ENCODE results near the gene ADIRF.

Gene ADIRF

GRCh38 chr10:86961481-86962091 is 6.7 kb upstream of the ADIRF start:
- no peaks in the 10 kb centered on the region for H3K36me3 Mint-ChIP-seq
- ATAC-seq (ENCODE audit: low read depth) (no peak), DNase-seq (ENCODE audit: low spot score in 2 of 2) (no peak)
- H3K27ac Mint-ChIP-seq, result no peak overlapping the region
- H3K27me3 Mint-ChIP-seq, result peaks cover 8% of the 10 kb centered on the region
- H3K9me3 Mint-ChIP-seq, result no peaks in the 10 kb centered on the region
- peaks cover 13% of the 10 kb centered on the region for H3K4me1 Mint-ChIP-seq
- H3K4me3 Mint-ChIP-seq, result no peak overlapping the region

GRCh38 chr10:86962136-86962980 is 5.9 kb upstream of the ADIRF start:
- H3K27ac Mint-ChIP-seq, result no peak overlapping the region

GRCh38 chr10:86962981-86963310 is 5.3 kb upstream of the ADIRF start:
- Mint-ChIP-seq H3K9me3 (no peaks in the 10 kb centered on the region), H3K27ac (no peak overlapping the region)
- no peak for ATAC-seq (ENCODE audit: low read depth)

More at GRCh38 chr10:86962136-86962980, 5.9 kb upstream of the ADIRF start:
- no peak overlapping the region for H3K4me3 Mint-ChIP-seq
- H3K9me3 Mint-ChIP-seq, result no peaks in the 10 kb centered on the region
- peaks cover 8% of the 10 kb centered on the region for H3K27me3 Mint-ChIP-seq
- H3K4me1 Mint-ChIP-seq, result peaks cover 14% of the 10 kb centered on the region
- DNase-seq (ENCODE audit: low spot score in 2 of 2) (no peak), ATAC-seq (ENCODE audit: low read depth) (no peak)
- no peaks in the 10 kb centered on the region for H3K36me3 Mint-ChIP-seq

GRCh38 chr10:86963341-86963919 is 4.9 kb upstream of the ADIRF start:
- Mint-ChIP-seq H3K4me3 (no peak overlapping the region), H3K9me3 (no peaks in the 10 kb centered on the region), H3K27me3 (peaks cover 8% of the 10 kb centered on the region), H3K27ac (no peak overlapping the region), H3K36me3 (no peaks in the 10 kb centered on the region), H3K4me1 (peaks cover 14% of the 10 kb centered on the region)
- DNase-seq (ENCODE audit: low spot score in 2 of 2) (no peak), ATAC-seq (ENCODE audit: low read depth) (no peak)

More at GRCh38 chr10:86962981-86963310, 5.3 kb upstream of the ADIRF start:
- DNase-seq (ENCODE audit: low spot score in 2 of 2), result no peak
- H3K4me3 Mint-ChIP-seq, result no peak overlapping the region
- peaks cover 8% of the 10 kb centered on the region for H3K27me3 Mint-ChIP-seq
- peaks cover 14% of the 10 kb centered on the region for H3K4me1 Mint-ChIP-seq
- H3K36me3 Mint-ChIP-seq, result no peaks in the 10 kb centered on the region

- Mint-ChIP-seq H3K4me1 (peaks cover 14% of the 10 kb centered on the region), H3K9me3 (no peaks in the 10 kb centered on the region), H3K27ac (no peak overlapping the region), H3K4me3 (no peak overlapping the region), H3K27me3 (peaks cover 6% of the 10 kb centered on the region), H3K36me3 (no peaks in the 10 kb centered on the region)
- ATAC-seq (ENCODE audit: low read depth) (no peak), DNase-seq (ENCODE audit: low spot score in 2 of 2) (no peak)
Measured at GRCh38 chr10:86964061-86964846, 4.0 kb upstream of the ADIRF start.

GRCh38 chr10:86964847-86965190 is 3.5 kb upstream of the ADIRF start:
- DNase-seq (ENCODE audit: low spot score in 2 of 2), result no peak
- H3K9me3 Mint-ChIP-seq, result no peaks in the 10 kb centered on the region
- peaks cover 14% of the 10 kb centered on the region for H3K4me1 Mint-ChIP-seq
- H3K4me3 Mint-ChIP-seq, result no peak overlapping the region
- peaks cover 6% of the 10 kb centered on the region for H3K27me3 Mint-ChIP-seq
- ATAC-seq (ENCODE audit: low read depth), result no peak
- no peaks in the 10 kb centered on the region for H3K36me3 Mint-ChIP-seq
- H3K27ac Mint-ChIP-seq, result no peak overlapping the region

- Mint-ChIP-seq H3K27ac (no peak overlapping the region), H3K27me3 (peaks cover 4% of the 10 kb centered on the region)
- no peak for DNase-seq (ENCODE audit: low spot score in 2 of 2)
Measured at GRCh38 chr10:86965986-86966654, 2.2 kb upstream of the ADIRF start.

GRCh38 chr10:86967481-86967941 is 771 bp upstream of the ADIRF start:
- H3K9me3 Mint-ChIP-seq, result no peaks in the 10 kb centered on the region
- H3K36me3 Mint-ChIP-seq, result no peaks in the 10 kb centered on the region
- H3K27ac Mint-ChIP-seq, result no peak overlapping the region
- H3K4me3 Mint-ChIP-seq, result no peak overlapping the region
- peaks cover 19% of the 10 kb centered on the region for H3K4me1 Mint-ChIP-seq
- DNase-seq (ENCODE audit: low spot score in 2 of 2) (no peak), ATAC-seq (ENCODE audit: low read depth) (no peak)
- no peaks in the 10 kb centered on the region for H3K27me3 Mint-ChIP-seq

More at GRCh38 chr10:86965986-86966654, 2.2 kb upstream of the ADIRF start:
- peak overlapping the region; percentile 79 for H3K4me3 Mint-ChIP-seq
- H3K36me3 Mint-ChIP-seq, result no peaks in the 10 kb centered on the region
- peaks cover 14% of the 10 kb centered on the region for H3K4me1 Mint-ChIP-seq
- ATAC-seq (ENCODE audit: low read depth), result no peak
- no peaks in the 10 kb centered on the region for H3K9me3 Mint-ChIP-seq

- no peak overlapping the region for H3K4me3 Mint-ChIP-seq
- H3K27ac Mint-ChIP-seq, result no peak overlapping the region
- H3K36me3 Mint-ChIP-seq, result no peaks in the 10 kb centered on the region
- H3K4me1 Mint-ChIP-seq, result peaks cover 21% of the 10 kb centered on the region
- no peak for DNase-seq (ENCODE audit: low spot score in 2 of 2)
- no peak for ATAC-seq (ENCODE audit: low read depth)
- no peaks in the 10 kb centered on the region for H3K9me3 Mint-ChIP-seq
- H3K27me3 Mint-ChIP-seq, result no peaks in the 10 kb centered on the region
Measured at GRCh38 chr10:86968994-86969355, 693 bp downstream of the ADIRF start.

GRCh38 chr10:86969421-86970041 is 1.2 kb downstream of the ADIRF start:
- Mint-ChIP-seq H3K27me3 (no peaks in the 10 kb centered on the region), H3K4me3 (peak overlapping the region; percentile 8), H3K9me3 (no peaks in the 10 kb centered on the region), H3K27ac (peak overlapping the region; percentile 78), H3K36me3 (no peaks in the 10 kb centered on the region), H3K4me1 (peaks cover 21% of the 10 kb centered on the region)
- DNase-seq (ENCODE audit: low spot score in 2 of 2), result no peak
- ATAC-seq (ENCODE audit: low read depth), result no peak

- no peaks in the 10 kb centered on the region for H3K36me3 Mint-ChIP-seq
- H3K9me3 Mint-ChIP-seq, result no peaks in the 10 kb centered on the region
- peak overlapping the region; percentile 73 for H3K4me3 Mint-ChIP-seq
- no peaks in the 10 kb centered on the region for H3K27me3 Mint-ChIP-seq
- peak overlapping the region; percentile 78 for H3K27ac Mint-ChIP-seq
- DNase-seq (ENCODE audit: low spot score in 2 of 2) (no peak), ATAC-seq (ENCODE audit: low read depth) (no peak)
- H3K4me1 Mint-ChIP-seq, result peaks cover 19% of the 10 kb centered on the region
Measured at GRCh38 chr10:86970162-86970981, 2.1 kb downstream of the ADIRF start.

- peak; percentile 10 for ATAC-seq (ENCODE audit: low read depth)
- Mint-ChIP-seq H3K27ac (peak overlapping the region; percentile 78), H3K9me3 (no peaks in the 10 kb centered on the region), H3K4me1 (peaks cover 14% of the 10 kb centered on the region), H3K27me3 (no peaks in the 10 kb centered on the region), H3K4me3 (peak overlapping the region; percentile 73), H3K36me3 (no peaks in the 10 kb centered on the region)
- DNase-seq (ENCODE audit: low spot score in 2 of 2), result no peak
Measured at GRCh38 chr10:86970982-86971231, 2.6 kb downstream of the ADIRF start.
